SK-N-SH (cell line): Measurements from ENCODE around the gene CLSTN2. TPM values are rescaled to one million over a fixed set of nuclear protein-coding genes. Genes with fewer than 3 reads are reported as not detected.

Experiments
- CTCF ChIA-PET: fragments of 300-600, 350-600 bp; formaldehyde crosslinking; extraction: SDS; loops from one replicate; lab custom pipeline; 2021; lab: Yijun Ruan, JAX
- POLR2A ChIA-PET: fragments of 350-600 bp; sonication (Branson Sonifier 250); formaldehyde crosslinking; extraction: SDS; loops from one replicate; lab custom pipeline; 2020; ENCODE audit warnings: antibody characterized with exemption, inconsistent platforms; lab: Yijun Ruan, JAX
- DNase-seq: peaks from one replicate; pipeline ENCODE4 v3.0.0; 2012
- H2AFZ ChIP-seq: fragments of 200-600 bp; sonication (generic); 2 replicates; pipeline ENCODE4 v1.8.1; 2016; ENCODE audit warnings: antibody characterized with exemption, mild to moderate bottlenecking, low read depth
- H3F3A ChIP-seq: fragments of 200-600 bp; sonication (generic); replicated peaks from 2 replicates; pipeline ENCODE3; 2016; ENCODE audit warnings: antibody characterized with exemption, mild to moderate bottlenecking; ENCODE audit not compliant: insufficient read depth
- H3K27ac ChIP-seq, 2 experiments: fragments of 200-500 bp in 1 of 2; fragments of 200-600 bp in 1 of 2; sonication (Bioruptor generic) in 1 of 2; sonication (generic), shearing (Covaris generic) in 1 of 2; 2 replicates each; pipeline versions ENCODE4 v1.5.1 to v1.6.1; 2014 to 2016; ENCODE audit warnings: low read depth in 2 of 2, inconsistent platforms in 1 of 2, low read length in 1 of 2, mild to moderate bottlenecking in 1 of 2, mixed read lengths in 1 of 2
- H3K27me3 ChIP-seq: fragments of 200-600 bp; sonication (generic), shearing (Covaris generic); 2 replicates; pipeline ENCODE4 v1.6.1; 2016; ENCODE audit warnings: mixed run types; ENCODE audit not compliant: insufficient read depth
- H3K36me3 ChIP-seq, 2 experiments: fragments of 200-500 bp in 1 of 2; fragments of 200-600 bp in 1 of 2; sonication (Bioruptor generic) in 1 of 2; sonication (generic) in 1 of 2; replicated peaks in 1 of 2; 2 replicates each; pipeline versions ENCODE3 to v1.5.1; 2014 to 2016; ENCODE audit warnings: low read length in 1 of 2, mild to moderate bottlenecking in 1 of 2; ENCODE audit not compliant: insufficient read depth in 2 of 2, control insufficient read depth in 1 of 2
- H3K4me1 ChIP-seq, 2 experiments: fragments of 200-500 bp in 1 of 2; fragments of 200-600 bp in 1 of 2; sonication (Bioruptor generic) in 1 of 2; sonication (generic), shearing (Covaris generic) in 1 of 2; 2 replicates each; pipeline versions ENCODE4 v1.5.1 to v1.6.1; 2014 to 2016; ENCODE audit warnings: low read depth in 1 of 2, low read length in 1 of 2, mixed run types in 1 of 2; ENCODE audit not compliant: insufficient read depth in 2 of 2, control insufficient read depth in 1 of 2
- H3K4me2 ChIP-seq: fragments of 200-600 bp; sonication (generic), shearing (Covaris generic); 2 replicates; pipeline ENCODE4 v1.6.1; 2017; ENCODE audit warnings: mixed run types
- H3K4me3 ChIP-seq, 2 experiments: fragments of 200-500 bp in 1 of 2; fragments of 200-600 bp in 1 of 2; sonication (Bioruptor generic) in 1 of 2; sonication (generic), shearing (Covaris generic) in 1 of 2; 2 replicates each; pipeline versions ENCODE4 v1.5.1 to v1.8.1; 2014 to 2016; ENCODE audit warnings: low read depth in 2 of 2, inconsistent platforms in 1 of 2, low read length in 1 of 2, mild to moderate bottlenecking in 1 of 2, mixed read lengths in 1 of 2, moderate library complexity in 1 of 2
- H3K79me2 ChIP-seq: fragments of 200-600 bp; sonication (generic); 2 replicates; pipeline ENCODE4 v1.8.1; 2017; ENCODE audit warnings: mild to moderate bottlenecking; ENCODE audit not compliant: insufficient read depth
- H3K9ac ChIP-seq: fragments of 200-600 bp; sonication (generic); 2 replicates; pipeline ENCODE4 v1.6.1; 2017; ENCODE audit warnings: mixed run types
- H3K9me2 ChIP-seq: fragments of 200-600 bp; sonication (generic); 2 replicates; pipeline ENCODE4 v1.6.1; 2017; ENCODE audit warnings: mixed run types
- H3K9me3 ChIP-seq: fragments of 200-600 bp; sonication (generic); 2 replicates; pipeline ENCODE4 v1.6.1; 2017; ENCODE audit warnings: mixed run types, mild to moderate bottlenecking, moderate library complexity
- H4K20me1 ChIP-seq: fragments of 200-600 bp; sonication (generic); 2 replicates; pipeline ENCODE4 v1.6.1; 2017; ENCODE audit warnings: mild to moderate bottlenecking, mixed run types; ENCODE audit not compliant: insufficient read depth
- EP300 ChIP-seq, 2 experiments: IDR thresholded peaks; 2 replicates each; pipeline versions ENCODE4 v1.4.0 to v1.6.1; 2012; ENCODE audit warnings: borderline replicate concordance in 1 of 2, low read depth in 1 of 2, low read length in 1 of 2
- EZH2phosphoT487 ChIP-seq: fragments of 200-600 bp; sonication (generic); IDR thresholded peaks from 2 replicates; pipeline ENCODE4 v1.6.1; 2017; ENCODE audit warnings: low read depth, mixed run types, mild to moderate bottlenecking, antibody characterized with exemption, moderate library complexity, borderline replicate concordance
- FOSL2 ChIP-seq: IDR thresholded peaks from 2 replicates; pipeline ENCODE4 v1.4.0; 2012; ENCODE audit warnings: low read depth, mild to moderate bottlenecking, moderate library complexity, borderline replicate concordance
- FOXM1 ChIP-seq: IDR thresholded peaks from 2 replicates; pipeline ENCODE4 v1.4.0; 2012; ENCODE audit warnings: low read depth, mild to moderate bottlenecking
- GABPA ChIP-seq: IDR thresholded peaks from 2 replicates; pipeline ENCODE4 v1.4.0; 2012; ENCODE audit warnings: low read depth, mild to moderate bottlenecking
- JUND ChIP-seq: IDR thresholded peaks from 2 replicates; pipeline ENCODE4 v1.4.0; 2012
- MAX ChIP-seq: IDR thresholded peaks from 2 replicates; pipeline ENCODE4 v1.4.0; 2012; ENCODE audit warnings: low read depth
- MEF2A ChIP-seq: IDR thresholded peaks from 2 replicates; pipeline ENCODE4 v1.4.0; 2012; ENCODE audit warnings: low read depth, borderline replicate concordance
- MXI1 ChIP-seq: IDR thresholded peaks from 2 replicates; pipeline ENCODE4 v1.6.1; 2012; ENCODE audit warnings: mild to moderate bottlenecking, low read depth, low read length, improper control_type of control experiment
- NFIC ChIP-seq: IDR thresholded peaks from 2 replicates; pipeline ENCODE4 v1.4.0; 2012; ENCODE audit warnings: borderline replicate concordance
- PBX3 ChIP-seq: IDR thresholded peaks from 2 replicates; pipeline ENCODE4; 2012
- RAD21 ChIP-seq: IDR thresholded peaks from 2 replicates; pipeline ENCODE4 v1.6.1; 2012; ENCODE audit warnings: mild to moderate bottlenecking, low read length
- RXRA ChIP-seq: IDR thresholded peaks from 2 replicates; pipeline ENCODE4 v1.4.0; 2012; ENCODE audit warnings: low read depth, mild to moderate bottlenecking, borderline replicate concordance
- SIN3A ChIP-seq: IDR thresholded peaks from 2 replicates; pipeline ENCODE4 v1.6.1; 2012; ENCODE audit warnings: low read depth, mild to moderate bottlenecking, low read length, moderate library complexity, borderline replicate concordance
- TCF12 ChIP-seq: IDR thresholded peaks from 2 replicates; pipeline ENCODE4 v1.4.0; 2012
- YY1 ChIP-seq: IDR thresholded peaks from 2 replicates; pipeline ENCODE4 v1.4.0; 2012; ENCODE audit warnings: low read depth, mild to moderate bottlenecking
- WGBS: methylation state at CpG from one replicate; pipeline ENCODE4 v1.1.6; 2017; ENCODE audit warnings: low lambda C conversion rate; 5-methylcytosine and 5-hydroxymethylcytosine counted together
- polyA plus RNA-seq, 3 experiments: library from polyadenylated mRNA; depleted of rRNA; stranded (reverse); fragments of >200 nt; gene quantifications; 2 replicates each; pipeline ENCODE4 v1.2.3, GENCODE V29; 2012
- TF ChIP-seq, protein P1 (sequence below): IDR thresholded peaks from 2 replicates; pipeline ENCODE4 v1.4.0; 2012; ENCODE audit warnings: low read depth, borderline replicate concordance

CLSTN2 gene
- polyA plus RNA-seq, 1 of the 3 experiments (the other 2 are of a cell fraction) = 0.02 TPM

DNA sequence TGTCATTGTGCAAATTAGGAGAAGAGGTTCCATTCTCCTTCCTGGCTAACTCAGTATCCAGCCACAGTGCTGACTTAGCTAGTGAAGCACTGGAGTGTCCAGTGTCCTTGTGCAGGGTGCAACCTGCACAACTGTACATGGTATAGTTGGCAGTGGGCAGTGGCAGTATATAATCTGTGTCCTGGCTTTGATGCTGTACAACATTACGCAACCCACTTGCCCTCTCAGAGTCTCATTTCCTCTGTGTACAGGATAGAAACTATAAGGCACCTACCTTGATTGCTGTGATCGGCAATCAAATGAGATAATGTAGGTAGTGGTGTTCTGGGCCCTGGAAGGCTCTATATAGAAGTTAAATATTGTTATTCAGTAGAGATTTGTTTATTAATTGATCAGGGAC, 333.6 kb downstream of the CLSTN2 start:
- Histone ChIP-seq H3K9me2 (no peaks in the 10 kb centered on the region), H3F3A (no peaks in the 10 kb centered on the region), H3K36me3 (no peaks in the 10 kb centered on the region), H4K20me1 (no peaks in the 10 kb centered on the region), H3K4me1 (no peaks in the 10 kb centered on the region), H3K9me3 (no peaks in the 10 kb centered on the region), H2AFZ (no peak overlapping the region), H3K79me2 (no peaks in the 10 kb centered on the region), H3K4me2 (no peak overlapping the region), H3K4me3 (no peak overlapping the region), H3K27me3 (no peaks in the 10 kb centered on the region)
- 37% methylated on average over 2 of the region's 2 CpGs for WGBS
- POLR2A ChIA-PET = no interaction called here
- CTCF ChIA-PET = no interaction called here
- TF ChIP-seq YY1 (no peak), EZH2phosphoT487 (no peak), PBX3 (no peak), MXI1 (no peak), FOXM1 (no peak), GABPA (no peak), JUND (no peak)
- TF ChIP-seq, all 33 proteins: peak for 0
- no peak for DNase-seq
- H3K27ac ChIP-seq = no peak overlapping the region
- H3K9ac ChIP-seq = no peak overlapping the region

DNA sequence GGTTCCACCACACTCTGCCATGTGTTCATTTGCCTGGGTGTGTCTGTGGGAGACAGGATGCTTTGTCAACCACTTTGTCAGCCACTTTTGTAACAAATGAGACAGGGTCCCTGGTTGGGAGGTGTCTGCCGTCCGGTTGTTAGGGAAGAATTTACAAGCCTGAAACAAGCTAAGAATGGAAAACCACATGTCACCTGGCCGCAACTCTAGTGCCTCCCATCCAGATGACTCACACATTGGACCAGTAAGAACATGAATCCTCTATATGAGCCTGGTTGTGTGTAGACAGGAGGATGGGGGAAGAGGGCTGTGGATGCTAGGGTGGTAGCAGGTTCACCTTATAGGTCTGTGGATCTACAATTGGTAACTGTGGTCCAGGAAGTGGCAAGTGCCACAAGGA, 335.3 kb downstream of the CLSTN2 start:
- Histone ChIP-seq H3K79me2 (no peaks in the 10 kb centered on the region), H3K36me3 (no peaks in the 10 kb centered on the region), H3K27ac (no peak overlapping the region), H3K9me2 (no peaks in the 10 kb centered on the region), H3K9ac (no peak overlapping the region), H3K4me1 (no peaks in the 10 kb centered on the region)
- no peak for DNase-seq
- CTCF ChIA-PET = interaction anchor here (1.5 kb wide), 1 partner anchor 11 kb away, joined by 5 read pairs; no protein-coding TSS in a partner anchor
- TF ChIP-seq, protein P1, sequence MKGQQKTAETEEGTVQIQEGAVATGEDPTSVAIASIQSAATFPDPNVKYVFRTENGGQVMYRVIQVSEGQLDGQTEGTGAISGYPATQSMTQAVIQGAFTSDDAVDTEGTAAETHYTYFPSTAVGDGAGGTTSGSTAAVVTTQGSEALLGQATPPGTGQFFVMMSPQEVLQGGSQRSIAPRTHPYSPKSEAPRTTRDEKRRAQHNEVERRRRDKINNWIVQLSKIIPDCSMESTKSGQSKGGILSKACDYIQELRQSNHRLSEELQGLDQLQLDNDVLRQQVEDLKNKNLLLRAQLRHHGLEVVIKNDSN = no peak
- TF ChIP-seq NFIC (no peak), RXRA (no peak), EP300 (IDR thresholded peaks at IDR 0.05; ENCODE audit: borderline replicate concordance in 1 of 2, low read depth in 1 of 2, low read length in 1 of 2) (no peak), TCF12 (no peak), FOSL2 (no peak), FOXM1 (no peak), RAD21 (no peak), MAX (no peak), EZH2phosphoT487 (no peak), SIN3A (no peak), MEF2A (no peak), PBX3 (no peak)
- TF ChIP-seq, all 33 proteins: peak for 0
- Histone ChIP-seq H4K20me1 (no peaks in the 10 kb centered on the region), H2AFZ (no peak overlapping the region), H3K9me3 (no peaks in the 10 kb centered on the region), H3K4me3 (no peak overlapping the region), H3K4me2 (no peak overlapping the region), H3K27me3 (no peaks in the 10 kb centered on the region), H3F3A (no peaks in the 10 kb centered on the region)
- 57% methylated on average over 3 of the region's 3 CpGs for WGBS
- POLR2A ChIA-PET = no interaction called here
